ENCODE results near the gene GNA14. TPM values are rescaled to one million over a fixed set of nuclear protein-coding genes. Genes with fewer than 3 reads are reported as not detected.

Gene GNA14
- total RNA-seq, 4 donors from 2014 or later, result 3.9 to 12.4 (median 8.9) TPM

GRCh38 chr9:77429928-77430327 is 218.2 kb downstream of the GNA14 start:
- TF ChIP-seq POLR2A (IDR thresholded peaks at IDR 0.05), result no peak
- TF ChIP-seq CTCF (IDR thresholded peaks at IDR 0.05), result no peak

GRCh38 chr9:77427256-77427927 is 220.7 kb downstream of the GNA14 start:
- H3K27me3 ChIP-seq, result no peaks in the 10 kb centered on the region
- H3K36me3 ChIP-seq, result no peaks in the 10 kb centered on the region
- H3K27ac ChIP-seq, result no peak overlapping the region
- TF ChIP-seq CTCF (IDR thresholded peaks at IDR 0.05) (no peak), POLR2A (IDR thresholded peaks at IDR 0.05) (no peak)
- no peak overlapping the region for H3K4me3 ChIP-seq
- no peaks in the 10 kb centered on the region for H3K4me1 ChIP-seq
- DNase-seq, result no peak
- no peaks in the 10 kb centered on the region for H3K9me3 ChIP-seq

More at GRCh38 chr9:77429928-77430327, 218.2 kb downstream of the GNA14 start:
- Histone ChIP-seq H3K9me3 (no peaks in the 10 kb centered on the region), H3K4me3 (no peak overlapping the region), H3K27ac (no peak overlapping the region), H3K27me3 (no peaks in the 10 kb centered on the region), H3K4me1 (no peaks in the 10 kb centered on the region), H3K36me3 (no peaks in the 10 kb centered on the region)
- DNase-seq, result no peak

GRCh38 chr9:77426712-77427111 is 221.4 kb downstream of the GNA14 start:
- no peaks in the 10 kb centered on the region for H3K4me1 ChIP-seq
- H3K27me3 ChIP-seq, result no peaks in the 10 kb centered on the region
- H3K9me3 ChIP-seq, result no peaks in the 10 kb centered on the region
- no peak overlapping the region for H3K4me3 ChIP-seq
- H3K27ac ChIP-seq, result no peak overlapping the region
- no peak for DNase-seq
- TF ChIP-seq CTCF (IDR thresholded peaks at IDR 0.05) (no peak), POLR2A (IDR thresholded peaks at IDR 0.05) (no peak)
- H3K36me3 ChIP-seq, result no peaks in the 10 kb centered on the region

GRCh38 chr9:77424993-77425392 is 223.1 kb downstream of the GNA14 start:
- TF ChIP-seq POLR2A (IDR thresholded peaks at IDR 0.05), result no peak
- TF ChIP-seq CTCF (IDR thresholded peaks at IDR 0.05), result no peak
- Histone ChIP-seq H3K27ac (no peak overlapping the region), H3K4me1 (no peaks in the 10 kb centered on the region), H3K27me3 (no peaks in the 10 kb centered on the region), H3K36me3 (no peaks in the 10 kb centered on the region), H3K4me3 (no peak overlapping the region), H3K9me3 (no peaks in the 10 kb centered on the region)
- no peak for DNase-seq

GRCh38 chr9:77423841-77424240 is 224.3 kb downstream of the GNA14 start:
- Histone ChIP-seq H3K27ac (no peak overlapping the region), H3K9me3 (no peaks in the 10 kb centered on the region), H3K4me3 (no peak overlapping the region), H3K36me3 (no peaks in the 10 kb centered on the region), H3K4me1 (no peaks in the 10 kb centered on the region), H3K27me3 (no peaks in the 10 kb centered on the region)
- TF ChIP-seq CTCF (IDR thresholded peaks at IDR 0.05) (no peak), POLR2A (IDR thresholded peaks at IDR 0.05) (no peak)
- DNase-seq, result no peak

GRCh38 chr9:77422969-77423368 is 225.2 kb downstream of the GNA14 start:
- DNase-seq, result no peak
- Histone ChIP-seq H3K9me3 (no peaks in the 10 kb centered on the region), H3K36me3 (no peaks in the 10 kb centered on the region), H3K4me1 (no peaks in the 10 kb centered on the region), H3K27ac (no peak overlapping the region), H3K4me3 (no peak overlapping the region), H3K27me3 (no peaks in the 10 kb centered on the region)
- TF ChIP-seq CTCF (IDR thresholded peaks at IDR 0.05), result no peak
- no peak for TF ChIP-seq POLR2A (IDR thresholded peaks at IDR 0.05)

All from Peyer's patch (tissue), 4 donors.